COLO829 (cell line): ENCODE data around the gene ECE2.
"Not testable (repeated sequence)": the region's sequence is repeated elsewhere in the genome, so short reads cannot be mapped to it uniquely, and the experiment has no call there.

Source experiments
- DNase-seq: peaks from one replicate; pipeline ENCODE4 v3.0.0; 2012; ENCODE audit warnings: low spot score

Gene ECE2

DNA sequence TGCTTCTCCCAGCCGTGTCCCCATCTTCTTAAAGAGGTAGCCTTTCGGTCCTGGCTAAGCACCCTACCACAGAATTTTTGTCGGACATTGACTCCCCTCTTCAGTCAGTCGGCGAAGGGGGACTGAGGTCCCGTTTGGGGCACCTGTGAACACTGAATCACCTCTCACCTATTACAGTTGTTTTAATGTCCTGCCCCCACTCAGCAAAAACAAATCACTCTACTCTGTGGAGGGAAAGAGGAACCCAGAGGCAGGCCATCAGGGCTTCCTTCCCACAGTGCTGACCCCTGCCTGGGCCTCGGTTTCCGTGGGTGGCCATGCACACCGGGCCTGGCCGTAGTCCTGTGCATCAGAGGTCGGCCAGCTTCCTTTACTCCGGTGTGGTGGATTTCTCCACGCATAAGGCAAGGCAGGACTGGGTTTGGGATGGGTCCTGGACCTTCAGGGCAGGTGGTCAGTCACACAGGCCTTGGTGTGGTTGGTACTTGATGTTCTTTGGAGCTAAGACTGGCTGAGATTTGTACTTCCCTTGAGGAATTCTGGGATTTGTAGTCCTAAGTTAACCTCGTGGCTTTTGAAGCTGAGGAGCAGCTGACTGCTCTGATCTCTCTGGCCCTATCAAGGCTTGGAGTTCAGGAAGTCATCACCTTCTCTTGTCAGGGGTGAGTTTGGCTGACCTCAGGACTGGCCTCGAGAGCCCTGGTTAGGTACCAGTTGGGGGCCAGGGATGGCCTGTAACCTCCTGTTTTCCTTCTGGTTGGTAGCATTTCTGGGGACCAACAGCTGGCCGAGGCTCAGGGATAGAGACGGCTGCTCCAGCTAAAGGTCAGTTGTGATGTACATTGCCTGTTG is 61.0 kb downstream of the ECE2 start:
- DNase-seq, result peak; percentile 80

GRCh38 chr3:184337399-184337714 is 61.5 kb downstream of the ECE2 start, which contains the start of gene FAM131A:
Gene FAM131A, plus strand, starts transcription at chr3:184337600. Its CDS starts 31 bp downstream, at chr3:184337631.
- no peak for DNase-seq

DNA sequence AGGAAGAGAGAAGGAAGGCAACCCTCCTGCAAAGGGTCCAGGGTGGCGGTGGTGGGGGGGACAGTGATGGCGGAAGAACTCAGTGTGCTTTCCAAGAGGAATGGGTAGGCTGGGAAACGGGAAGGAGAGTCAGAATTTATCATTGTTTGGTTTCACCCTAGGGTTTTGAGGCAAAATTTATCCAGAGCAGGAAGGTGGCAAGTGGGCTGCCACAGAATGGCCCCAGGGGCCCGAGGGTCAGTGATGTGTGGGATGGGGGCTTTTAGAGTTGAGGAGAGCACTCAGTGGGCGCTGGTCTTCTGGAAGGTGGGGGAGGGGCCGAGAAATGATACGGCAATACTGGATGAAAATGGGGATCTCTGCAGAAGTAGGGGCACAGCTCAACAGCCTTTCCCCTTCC is 62.2 kb downstream of the ECE2 start:
- no peak for DNase-seq

- DNase-seq, result no peak
Observed at GRCh38 chr3:184338511-184338945, 62.7 kb downstream of the ECE2 start.

DNA sequence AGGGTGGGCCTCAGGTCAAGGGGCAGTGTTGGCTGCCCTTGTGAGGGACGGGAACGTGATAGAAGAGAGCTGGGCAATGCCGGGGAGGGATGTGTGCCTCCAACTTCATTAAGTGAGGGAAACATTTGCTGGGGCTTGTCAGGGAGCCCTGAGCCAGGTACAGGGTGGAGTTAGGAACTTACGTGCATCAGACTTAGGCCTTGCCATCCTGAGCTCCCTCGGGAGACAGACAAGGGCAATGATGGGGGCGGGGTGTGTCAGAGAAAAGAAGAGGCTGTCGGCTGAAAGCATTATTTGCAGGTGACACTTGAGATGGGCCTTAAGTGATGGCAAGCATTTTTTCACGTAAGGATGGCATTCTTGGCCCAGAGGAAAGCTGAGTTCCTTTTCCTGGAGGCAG is 63.2 kb downstream of the ECE2 start:
- DNase-seq, result no peak

GRCh38 chr3:184339451-184340135 is 63.8 kb downstream of the ECE2 start:
- not testable (repeated sequence) for DNase-seq

- DNase-seq, result no peak
Observed at GRCh38 chr3:184341925-184342324, 66.1 kb downstream of the ECE2 start.
